ENCODE data around the gene JMJD8. TPM values are rescaled to one million over a fixed set of nuclear protein-coding genes. Genes with fewer than 3 reads are reported as not detected.

Gene JMJD8
- total and polyA plus RNA-seq, 10 of the 15 experiments (the other 5 are each of a cell fraction or from before 2014, with no cell fraction given) = 1.00 to 50.4 (median 30.7) TPM

DNA sequence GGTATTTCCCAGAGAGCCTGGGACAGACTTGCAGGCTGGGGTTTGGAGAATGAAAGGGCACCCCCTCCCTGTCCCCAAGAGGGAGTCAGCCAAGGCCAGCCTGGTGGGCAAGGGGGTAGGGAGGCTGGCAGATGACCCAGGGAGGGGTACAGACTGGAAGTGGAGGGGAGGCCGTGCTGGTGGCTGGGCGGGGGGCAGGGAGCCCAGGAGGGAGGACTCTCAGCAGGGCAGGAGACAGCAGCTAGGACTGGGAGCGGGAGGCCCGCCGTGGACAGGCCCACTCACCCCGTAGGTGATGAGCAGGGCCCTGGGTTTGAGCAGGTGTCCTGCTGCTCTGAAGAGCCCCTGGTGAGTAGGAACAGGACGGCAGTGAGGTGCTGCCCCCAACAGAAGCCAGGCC lies 49.1 kb downstream of the JMJD8 start (continued):
- TF ChIP-seq ZNF592 (IDR thresholded peaks at IDR 0.05) = no peak
- TF ChIP-seq LARP7 (IDR thresholded peaks at IDR 0.05) = no peak
- TF ChIP-seq BHLHE40 (IDR thresholded peaks at IDR 0.05; ENCODE audit: borderline replicate concordance in 1 of 2, low read depth in 2 of 2, low read length in 1 of 2) = no peak
- no peak for TF ChIP-seq TCF12 (IDR thresholded peaks at IDR 0.05; ENCODE audit: low read depth, low read length)
- TF ChIP-seq POU2F2 (IDR thresholded peaks at IDR 0.05; ENCODE audit: borderline replicate concordance, low read depth, low read length) = no peak
- TF ChIP-seq HDGF (IDR thresholded peaks at IDR 0.05) = no peak

- ChIA-PET SMC1A (ENCODE audit: uncharacterized antibody, unreplicated experiment) (no interaction called here), CTCF (no interaction called here), POLR2A (interaction anchor here (0.5 kb wide), 1 partner anchor 400 kb away, joined by 4 read pairs; no protein-coding TSS in a partner anchor), RAD21 (ENCODE audit: unreplicated experiment) (no interaction called here)
- Histone ChIP-seq H2AFZ (ENCODE audit: control insufficient read depth, low read depth, low read length) (no peak overlapping the region), H3K79me2 (ENCODE audit: control insufficient read depth, insufficient read depth, low read length) (peaks cover 14% of the 10 kb centered on the region), H3K27ac (ENCODE audit: control insufficient read depth, insufficient read depth) (no peak overlapping the region), H3K4me3 (no peak overlapping the region), H3K4me1 (ENCODE audit: control insufficient read depth, insufficient read depth, low read length) (peaks cover 11% of the 10 kb centered on the region), H3K27me3 (replicated peaks in 1 of 2; ENCODE audit: control insufficient read depth in 2 of 2, insufficient read depth in 2 of 2, low read length in 1 of 2) (no peaks in the 10 kb centered on the region), H4K20me1 (ENCODE audit: control insufficient read depth, insufficient read depth) (no peaks in the 10 kb centered on the region), H3K9me3 (replicated peaks; ENCODE audit: control insufficient read depth, insufficient read depth, low read length) (no peaks in the 10 kb centered on the region), H3K9ac (ENCODE audit: control insufficient read depth, insufficient read depth, low read length) (no peak overlapping the region), H3K4me2 (ENCODE audit: control insufficient read depth, insufficient read depth) (no peak overlapping the region), H3K36me3 (ENCODE audit: control insufficient read depth in 2 of 2, insufficient read depth in 2 of 2, low read length in 1 of 2) (peaks cover 0 to 4% of the 10 kb centered on the region in 2 experiments; a peak in 3 of 4 replicates)
- intact Hi-C loops (cut with micrococcal nuclease; ENCODE audit: unreplicated experiment) (no loop called here), in situ Hi-C loops (cut with MboI) (no loop called here)
- no peak for ATAC-seq
- no TSS peak for BruUV-seq (replicated peaks)
- WGBS (ENCODE audit: insufficient coverage, insufficient replicate concordance, low lambda C conversion rate, missing lambda C conversion rate) = 89% methylated on average over 22 of the region's 22 CpGs
- FAIRE-seq = no peak
- no peak for TF ChIP-seq LARP7 (IDR thresholded peaks at IDR 0.05)
- no peak for TF ChIP-seq HDAC6 (IDR thresholded peaks at IDR 0.05; ENCODE audit: unreplicated experiment)
- no peak for TF ChIP-seq RB1 (IDR thresholded peaks at IDR 0.05; ENCODE audit: borderline replicate concordance)
- TF ChIP-seq CTCF (IDR thresholded peaks at IDR 0.05 in 2 of 3, conservative IDR thresholded peaks at IDR 0.05 in 1 of 3; ENCODE audit: control insufficient read depth in 2 of 3, extremely low read depth in 1 of 3, insufficient read depth in 1 of 3, low read depth in 3 of 3, low read length in 3 of 3) = no peak
- TF ChIP-seq BMI1 (IDR thresholded peaks at IDR 0.05; ENCODE audit: borderline replicate concordance) = no peak
- no peak for TF ChIP-seq REST (IDR thresholded peaks at IDR 0.05; ENCODE audit: low read depth, low read length)
- DNase-seq (ENCODE audit: low read depth, low spot score) = no peak
Observed at GRCh38 chr16:634051-634670, 50.0 kb downstream of the JMJD8 start.
